CD4-positive, alpha-beta T cell treated with Interleukin-10 for 1 hour (primary cell): Measurements from ENCODE around the gene OXCT2.
A peak's percentile ranks its signal among the peaks of the same experiment; 100 is the strongest.

Experiments used
- DNase-seq: peaks from one replicate; pipeline ENCODE4 v3.0.0-alpha.2; 2020

Gene OXCT2

GRCh38 chr1:39729030-39729429, 42.1 kb downstream of the OXCT2 start:
- DNase-seq, result no peak

GRCh38 chr1:39727932-39728317, 43.2 kb downstream of the OXCT2 start:
- no peak for DNase-seq

GRCh38 chr1:39727221-39727931, 43.8 kb downstream of the OXCT2 start:
- DNase-seq, result no peak

- no peak for DNase-seq
Measured at GRCh38 chr1:39726600-39726999, 44.5 kb downstream of the OXCT2 start.

GRCh38 chr1:39722495-39722894, 48.7 kb downstream of the OXCT2 start:
- no peak for DNase-seq

GRCh38 chr1:39721664-39722063, 49.5 kb downstream of the OXCT2 start:
- DNase-seq, result no peak

GRCh38 chr1:39720094-39720999, 50.8 kb downstream of the OXCT2 start:
- peak; percentile 80 for DNase-seq
